Calu3 (cell line): ENCODE measurements around the gene M1AP. TPM values are rescaled to one million over a fixed set of nuclear protein-coding genes. Genes with fewer than 3 reads are reported as not detected.

Experiments used
- BruUV-seq: library from RNA; stranded (reverse); fragments of 400-500 nt; replicated peaks from 2 replicates; lab custom pipeline; 2021; lab: Mats Ljungman, UMichigan
- CTCF ChIA-PET: fragments of 300-600 bp; sonication (Branson Sonifier 250); formaldehyde crosslinking; loops from one replicate; lab custom pipeline; 2022; ENCODE audit warnings: antibody characterized with exemption; lab: Charles Lee
- DNase-seq: peaks from one replicate; pipeline ENCODE4 v3.0.0; 2022
- H3K27ac Mint-ChIP-seq: one replicate; pipeline ENCODE4 v1.8.0; 2022; ENCODE audit warnings: mixed read lengths; ENCODE audit not compliant: unreplicated experiment
- H3K27me3 Mint-ChIP-seq: one replicate; pipeline ENCODE4 v1.8.0; 2022; ENCODE audit warnings: mixed read lengths; ENCODE audit not compliant: unreplicated experiment
- H3K36me3 Mint-ChIP-seq: one replicate; pipeline ENCODE4 v1.8.0; 2022; ENCODE audit warnings: mild to moderate bottlenecking, moderate library complexity, mixed read lengths; ENCODE audit not compliant: insufficient read depth, unreplicated experiment
- H3K4me1 Mint-ChIP-seq: one replicate; pipeline ENCODE4 v1.8.0; 2022; ENCODE audit warnings: mild to moderate bottlenecking, low read depth, mixed read lengths; ENCODE audit not compliant: unreplicated experiment
- H3K4me3 Mint-ChIP-seq: one replicate; pipeline ENCODE4 v1.8.0; 2022; ENCODE audit warnings: mild to moderate bottlenecking, low read depth, moderate library complexity, mixed read lengths; ENCODE audit not compliant: unreplicated experiment
- H3K9me3 Mint-ChIP-seq: one replicate; pipeline ENCODE4 v1.8.0; 2022; ENCODE audit warnings: low read depth, mixed read lengths; ENCODE audit not compliant: unreplicated experiment
- intact Hi-C: fragments of 100-400 bp; cut with micrococcal nuclease; formaldehyde crosslinking; loops from one replicate; pipeline ENCODE4 v1.10.0; 2022; ENCODE audit not compliant: unreplicated experiment
- total RNA-seq: library from RNA; stranded (reverse); gene quantifications from 2 replicates; pipeline ENCODE4 v1.2.3, GENCODE V29; 2022
- TF ChIP-seq, protein P1 (sequence below): fragments of 200-600 bp; IDR thresholded peaks from one replicate; pipeline ENCODE4 v1.8.0; 2022; ENCODE audit warnings: antibody characterized with exemption; ENCODE audit not compliant: unreplicated experiment

M1AP gene
- total RNA-seq, 1 experiment from 2014 or later: not detected

DNA sequence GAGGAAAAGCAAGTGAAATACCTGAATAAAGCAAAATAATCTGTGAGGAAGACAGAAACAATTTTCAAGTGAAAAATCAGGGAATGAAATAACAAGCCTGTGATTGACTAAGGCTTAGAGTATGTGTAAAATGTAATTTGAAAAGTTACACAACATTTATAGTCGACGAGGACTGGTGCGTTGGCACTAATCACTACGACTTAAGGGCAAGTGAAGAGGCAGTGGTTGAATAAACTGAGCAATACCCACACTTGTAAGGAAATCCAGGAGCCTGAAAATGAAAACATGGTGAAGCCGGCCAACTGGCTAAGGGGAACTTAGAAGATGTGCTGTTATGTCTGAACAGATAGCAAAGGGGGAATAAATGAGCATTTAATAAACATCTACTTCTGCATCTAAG, 80.2 kb downstream of the M1AP start:
- Mint-ChIP-seq H3K9me3 (no peaks in the 10 kb centered on the region), H3K4me3 (no peak overlapping the region), H3K4me1 (no peaks in the 10 kb centered on the region), H3K27me3 (peaks cover 43% of the 10 kb centered on the region), H3K36me3 (no peaks in the 10 kb centered on the region), H3K27ac (no peak overlapping the region)
- TF ChIP-seq, protein P1, sequence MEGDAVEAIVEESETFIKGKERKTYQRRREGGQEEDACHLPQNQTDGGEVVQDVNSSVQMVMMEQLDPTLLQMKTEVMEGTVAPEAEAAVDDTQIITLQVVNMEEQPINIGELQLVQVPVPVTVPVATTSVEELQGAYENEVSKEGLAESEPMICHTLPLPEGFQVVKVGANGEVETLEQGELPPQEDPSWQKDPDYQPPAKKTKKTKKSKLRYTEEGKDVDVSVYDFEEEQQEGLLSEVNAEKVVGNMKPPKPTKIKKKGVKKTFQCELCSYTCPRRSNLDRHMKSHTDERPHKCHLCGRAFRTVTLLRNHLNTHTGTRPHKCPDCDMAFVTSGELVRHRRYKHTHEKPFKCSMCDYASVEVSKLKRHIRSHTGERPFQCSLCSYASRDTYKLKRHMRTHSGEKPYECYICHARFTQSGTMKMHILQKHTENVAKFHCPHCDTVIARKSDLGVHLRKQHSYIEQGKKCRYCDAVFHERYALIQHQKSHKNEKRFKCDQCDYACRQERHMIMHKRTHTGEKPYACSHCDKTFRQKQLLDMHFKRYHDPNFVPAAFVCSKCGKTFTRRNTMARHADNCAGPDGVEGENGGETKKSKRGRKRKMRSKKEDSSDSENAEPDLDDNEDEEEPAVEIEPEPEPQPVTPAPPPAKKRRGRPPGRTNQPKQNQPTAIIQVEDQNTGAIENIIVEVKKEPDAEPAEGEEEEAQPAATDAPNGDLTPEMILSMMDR: no peak
- BruUV-seq: no TSS peak
- CTCF ChIA-PET: interaction anchor here (1.1 kb wide), 1 partner anchor 9 kb away, joined by 3 read pairs; no protein-coding TSS in a partner anchor
- DNase-seq: no peak
- intact Hi-C loops: no loop called here

DNA sequence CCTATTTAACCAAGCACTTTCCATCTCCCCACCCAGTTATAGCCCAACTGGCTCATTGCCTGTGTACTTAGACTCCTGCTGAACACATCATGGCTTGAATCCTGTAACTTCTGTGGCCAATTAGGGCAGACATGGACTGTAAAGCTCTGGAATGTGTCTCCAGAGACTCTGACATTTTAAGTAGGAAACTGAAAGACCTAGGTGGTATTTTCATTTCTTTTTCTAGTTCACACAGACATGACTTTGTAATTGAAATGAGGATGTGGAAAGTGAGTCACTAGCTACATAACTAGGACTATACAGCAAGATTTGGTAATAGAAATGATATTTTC, 81.4 kb downstream of the M1AP start:
- peaks cover 52% of the 10 kb centered on the region for H3K27me3 Mint-ChIP-seq
- H3K9me3 Mint-ChIP-seq: no peaks in the 10 kb centered on the region
- TF ChIP-seq, protein P1: no peak
- no peak for DNase-seq
- no TSS peak for BruUV-seq
- H3K27ac Mint-ChIP-seq: no peak overlapping the region
- no peaks in the 10 kb centered on the region for H3K36me3 Mint-ChIP-seq
- H3K4me3 Mint-ChIP-seq: no peak overlapping the region
- H3K4me1 Mint-ChIP-seq: no peaks in the 10 kb centered on the region
- intact Hi-C loops: no loop called here
- CTCF ChIA-PET: interaction anchor here (0.6 kb wide), 1 partner anchor 663 kb away, joined by 3 read pairs; no protein-coding TSS in a partner anchor

DNA sequence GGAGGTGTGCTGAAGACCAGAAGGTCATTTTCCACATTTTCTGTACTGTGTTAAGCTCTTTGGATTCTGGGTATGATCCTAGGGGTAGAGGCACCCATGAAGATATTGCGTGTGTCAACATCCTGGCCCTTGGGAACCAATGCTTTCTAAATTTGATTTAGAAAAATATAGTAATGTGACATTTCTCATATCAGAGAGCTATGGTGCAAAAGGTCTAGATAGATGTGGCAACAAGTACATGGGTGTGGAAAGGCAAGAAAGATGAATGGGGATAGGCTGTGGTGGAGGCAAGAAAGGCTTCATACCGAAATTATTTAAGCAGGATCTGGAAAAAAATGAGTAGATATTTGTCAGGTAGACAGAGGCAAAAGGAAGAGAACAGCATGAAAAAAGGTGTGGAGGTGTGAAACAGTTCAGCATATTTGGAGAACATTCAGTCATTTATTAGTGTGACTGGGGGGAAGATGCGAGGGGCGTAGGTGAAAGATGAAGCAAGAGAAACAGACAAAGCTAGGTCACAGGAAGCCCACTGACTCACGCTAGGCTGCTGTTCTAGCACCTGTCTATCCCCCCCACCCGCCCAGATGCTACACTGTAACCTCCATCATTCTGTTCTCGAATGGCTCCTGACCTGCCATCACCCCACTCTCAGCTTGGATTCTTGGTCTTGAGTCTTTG, 81.9 kb downstream of the M1AP start:
- CTCF ChIA-PET: interaction anchor here (0.6 to 0.7 kb wide), 3 partner anchors 22 to 662 kb away, joined by 3 to 5 read pairs (median 3); no protein-coding TSS in a partner anchor
- Mint-ChIP-seq H3K9me3 (no peaks in the 10 kb centered on the region), H3K27ac (no peak overlapping the region), H3K4me1 (no peaks in the 10 kb centered on the region), H3K27me3 (peaks cover 57% of the 10 kb centered on the region), H3K36me3 (no peaks in the 10 kb centered on the region), H3K4me3 (no peak overlapping the region)
- no peak for DNase-seq
- TF ChIP-seq, protein P1: no peak
- no TSS peak for BruUV-seq
- intact Hi-C loops: no loop called here

DNA sequence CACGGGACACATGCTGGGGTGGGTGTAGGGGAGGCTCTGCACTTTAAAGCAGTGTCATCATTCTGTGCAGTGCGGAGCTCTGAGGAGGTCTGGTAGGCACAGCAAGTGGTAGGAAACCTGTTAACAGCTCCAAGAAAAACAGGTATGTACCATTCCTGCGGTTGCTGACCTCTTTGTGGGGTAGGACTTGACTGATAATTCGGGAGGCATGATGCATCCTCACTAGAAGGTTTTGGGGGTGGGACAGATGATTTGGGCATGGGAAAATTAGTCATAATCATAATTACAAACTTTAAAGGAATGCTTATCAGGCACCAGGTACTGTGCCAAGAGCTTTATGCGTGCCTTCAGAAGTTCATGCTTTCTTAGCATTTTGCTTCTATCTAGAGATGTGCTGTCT, 83.9 kb downstream of the M1AP start:
- H3K36me3 Mint-ChIP-seq: no peaks in the 10 kb centered on the region
- CTCF ChIA-PET: interaction anchor here (0.6 kb wide), 1 partner anchor 1091 kb away, joined by 3 read pairs; no protein-coding TSS in a partner anchor
- H3K27me3 Mint-ChIP-seq: peaks cover 75% of the 10 kb centered on the region
- H3K4me1 Mint-ChIP-seq: no peaks in the 10 kb centered on the region
- H3K4me3 Mint-ChIP-seq: no peak overlapping the region
- no TSS peak for BruUV-seq
- no peak overlapping the region for H3K27ac Mint-ChIP-seq
- no peaks in the 10 kb centered on the region for H3K9me3 Mint-ChIP-seq
- no peak for DNase-seq
- intact Hi-C loops: no loop called here
- TF ChIP-seq, protein P1: no peak
